Upper lobe of left lung (tissue), 6 donors: Measurements from ENCODE around the gene PAX2. TPM values are rescaled to one million over a fixed set of nuclear protein-coding genes. Genes with fewer than 3 reads are reported as not detected.

ENCODE experiments used
- ATAC-seq, 2 donors: fragments of 200-7000 bp; cut with Tn5 transposase; one replicate each; pipeline ENCODE4 v1.9.1; 2022; ENCODE audit warnings: mild to moderate bottlenecking in 2 of 2, moderate library complexity in 2 of 2; ENCODE audit not compliant: low FRiP score in 2 of 2
- DNase-seq, 2 donors: peaks; one replicate each; pipeline ENCODE4 v3.0.0-alpha.2; 2019 to 2020
- H3K27ac ChIP-seq, 4 donors: fragments of 200-600 bp; sonication (generic); one replicate each; pipeline ENCODE4 v1.5.1; 2016 to 2019
- H3K27me3 ChIP-seq, 4 donors: fragments of 200-600 bp; sonication (generic); one replicate each; pipeline ENCODE4 v1.5.1; 2017 to 2019
- H3K36me3 ChIP-seq, 4 donors: fragments of 200-600 bp; sonication (generic); one replicate each; pipeline ENCODE4 v1.5.1; 2016 to 2019
- H3K4me1 ChIP-seq, 4 donors: fragments of 200-600 bp; sonication (generic); one replicate each; pipeline ENCODE4 v1.5.1; 2018 to 2019
- H3K4me3 ChIP-seq, 4 donors: fragments of 200-600 bp; sonication (generic); one replicate each; pipeline ENCODE4 v1.5.1; 2017 to 2019; ENCODE audit warnings: mild to moderate bottlenecking in 2 of 4, moderate library complexity in 1 of 4
- H3K9me3 ChIP-seq, 4 donors: fragments of 200-600 bp; sonication (generic); one replicate each; pipeline ENCODE4 v1.5.1; 2018 to 2019
- EP300 ChIP-seq, 4 donors: sonication (generic); formaldehyde crosslinking; IDR thresholded peaks; one replicate each; pipeline ENCODE4 v1.5.1; 2017; ENCODE audit warnings: antibody characterized with exemption in 4 of 4, control low read depth in 2 of 4
- POLR2A ChIP-seq, 4 donors: fragments of 450-650 bp; IDR thresholded peaks; one replicate each; pipeline ENCODE4 v1.5.1; 2016 to 2017; ENCODE audit warnings: antibody characterized with exemption in 4 of 4, mild to moderate bottlenecking in 2 of 4
- POLR2AphosphoS5 ChIP-seq, 2 donors: sonication (generic); formaldehyde crosslinking; IDR thresholded peaks; one replicate each; pipeline ENCODE4 v1.5.1; 2017; ENCODE audit warnings: antibody characterized with exemption in 2 of 2
- WGBS, 2 donors: methylation state at CpG; one replicate each; pipeline ENCODE4 v1.1.5; 2017 to 2018; 5-methylcytosine and 5-hydroxymethylcytosine counted together
- total RNA-seq, 6 donors: library from RNA; depleted of rRNA in 4 of 6; stranded (reverse); fragments of >200 nt in 4 of 6; gene quantifications; one replicate each; pipeline versions ENCODE4 v1.1.0 to v1.2.1, GENCODE V29; 2016 to 2021
- TF ChIP-seq, protein P1 (sequence below), 6 experiments: fragments of 450-650 bp in 4 of 6; fragments of 200-600 bp in 2 of 6; sonication (generic) in 2 of 6; IDR thresholded peaks; one replicate each; pipeline ENCODE4 v1.5.1; 2016 to 2019; ENCODE audit warnings: antibody characterized with exemption in 6 of 6
- donor health status: DM: no; HTN: no; CAD: no; lungs with moderate emphysema.
- donor health status: DM: no; HTN: yes; CAD: no; lungs with severe emphysema.

PAX2 gene
- total RNA-seq, 6 donors from 2014 or later = 0.07 TPM; not detected in 5

DNA sequence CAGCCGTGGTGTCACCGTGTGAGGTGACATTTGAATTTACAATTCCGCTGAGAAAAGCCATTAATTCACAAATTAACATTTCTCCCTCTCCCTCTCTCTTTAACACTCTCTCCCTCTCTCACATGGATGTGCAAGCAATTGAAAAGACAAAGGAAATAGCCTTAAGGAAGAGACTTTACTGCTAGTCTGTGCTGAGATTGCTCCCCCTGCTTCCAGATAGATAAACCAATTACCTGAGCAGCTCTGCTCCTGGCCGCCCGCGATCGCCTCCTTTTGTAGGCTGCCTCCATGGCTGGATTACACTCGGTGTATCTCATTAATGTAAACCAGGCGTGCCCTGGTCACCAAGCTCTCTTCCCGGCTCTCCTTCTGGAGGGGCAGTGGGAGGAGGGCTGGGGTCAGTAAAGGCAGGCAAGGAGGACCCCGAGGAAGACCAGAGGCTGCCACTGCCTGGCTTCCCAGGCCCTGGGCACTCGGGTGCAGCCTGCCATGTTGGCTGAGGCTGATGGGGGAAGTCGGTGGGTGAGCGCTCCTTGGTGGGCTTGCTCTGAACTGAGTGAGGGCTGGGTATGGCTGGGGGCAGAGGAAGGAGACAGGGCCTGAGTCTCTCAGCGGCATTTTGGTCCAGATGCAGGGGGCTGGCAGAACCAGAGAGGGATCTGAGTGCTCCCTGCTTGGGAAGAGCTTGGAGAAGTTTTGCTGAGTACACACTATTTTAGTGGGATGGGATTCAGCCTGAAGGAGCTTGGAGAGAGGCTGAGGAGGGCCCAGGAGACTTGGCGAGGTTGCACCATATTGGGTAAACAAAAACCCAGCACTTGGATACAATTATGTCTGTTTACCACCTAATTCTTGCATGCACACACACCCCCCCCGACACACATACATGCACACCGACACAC lies 42.9 kb downstream of the PAX2 start:
- DNase-seq (peak in 1 of 2 donors; percentile 54), ATAC-seq (no peak)
- WGBS, 2 donors = 49 to 51% methylated on average over 17 to 18 of the region's 18 CpGs
- TF ChIP-seq EP300 (IDR thresholded peaks at IDR 0.05) = no peak
- TF ChIP-seq, protein P1, sequence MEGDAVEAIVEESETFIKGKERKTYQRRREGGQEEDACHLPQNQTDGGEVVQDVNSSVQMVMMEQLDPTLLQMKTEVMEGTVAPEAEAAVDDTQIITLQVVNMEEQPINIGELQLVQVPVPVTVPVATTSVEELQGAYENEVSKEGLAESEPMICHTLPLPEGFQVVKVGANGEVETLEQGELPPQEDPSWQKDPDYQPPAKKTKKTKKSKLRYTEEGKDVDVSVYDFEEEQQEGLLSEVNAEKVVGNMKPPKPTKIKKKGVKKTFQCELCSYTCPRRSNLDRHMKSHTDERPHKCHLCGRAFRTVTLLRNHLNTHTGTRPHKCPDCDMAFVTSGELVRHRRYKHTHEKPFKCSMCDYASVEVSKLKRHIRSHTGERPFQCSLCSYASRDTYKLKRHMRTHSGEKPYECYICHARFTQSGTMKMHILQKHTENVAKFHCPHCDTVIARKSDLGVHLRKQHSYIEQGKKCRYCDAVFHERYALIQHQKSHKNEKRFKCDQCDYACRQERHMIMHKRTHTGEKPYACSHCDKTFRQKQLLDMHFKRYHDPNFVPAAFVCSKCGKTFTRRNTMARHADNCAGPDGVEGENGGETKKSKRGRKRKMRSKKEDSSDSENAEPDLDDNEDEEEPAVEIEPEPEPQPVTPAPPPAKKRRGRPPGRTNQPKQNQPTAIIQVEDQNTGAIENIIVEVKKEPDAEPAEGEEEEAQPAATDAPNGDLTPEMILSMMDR (IDR thresholded peaks at IDR 0.05) = no peak
- no peak for TF ChIP-seq POLR2AphosphoS5 (IDR thresholded peaks at IDR 0.05)
- TF ChIP-seq POLR2A (IDR thresholded peaks at IDR 0.05) = no peak
- Histone ChIP-seq H3K27me3 (no peaks in the 10 kb centered on the region), H3K9me3 (no peaks in the 10 kb centered on the region), H3K36me3 (no peaks in the 10 kb centered on the region), H3K4me3 (no peak overlapping the region), H3K4me1 (no peaks in the 10 kb centered on the region), H3K27ac (no peak overlapping the region)

DNA sequence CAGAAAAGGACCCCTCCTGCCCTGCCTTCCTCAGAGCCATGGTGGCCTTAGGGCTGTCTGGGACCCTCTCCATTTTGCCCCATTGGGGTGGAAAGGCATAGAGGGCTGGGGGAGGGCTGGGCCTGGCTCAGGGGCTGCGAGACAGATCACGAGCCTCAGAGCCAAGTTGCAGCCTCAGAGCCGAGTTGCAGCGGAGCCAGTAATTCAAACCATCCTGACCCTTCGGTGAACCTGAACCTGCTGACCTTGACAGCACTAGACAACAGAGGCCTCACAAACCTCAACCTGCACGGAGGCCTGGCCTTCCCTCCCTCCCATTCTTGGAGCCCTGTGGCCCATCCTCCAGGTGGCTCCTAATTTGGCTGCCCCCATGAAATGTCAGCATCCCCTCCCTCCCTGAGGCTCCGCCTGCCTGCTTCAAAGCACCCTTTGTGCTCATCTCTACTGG lies 45.4 kb downstream of the PAX2 start:
- DNase-seq = no peak
- Histone ChIP-seq H3K27me3 (no peaks in the 10 kb centered on the region), H3K36me3 (no peaks in the 10 kb centered on the region), H3K27ac (no peak overlapping the region), H3K4me1 (no peaks in the 10 kb centered on the region), H3K9me3 (no peaks in the 10 kb centered on the region), H3K4me3 (no peak overlapping the region)
- 55 to 100% methylated on average over 1 to 2 of the region's 7 CpGs for WGBS, 2 donors
- TF ChIP-seq EP300 (IDR thresholded peaks at IDR 0.05) (no peak), POLR2AphosphoS5 (IDR thresholded peaks at IDR 0.05) (no peak), POLR2A (IDR thresholded peaks at IDR 0.05) (no peak)
- TF ChIP-seq, protein P1 (IDR thresholded peaks at IDR 0.05) = no peak
- no peak for ATAC-seq

DNA sequence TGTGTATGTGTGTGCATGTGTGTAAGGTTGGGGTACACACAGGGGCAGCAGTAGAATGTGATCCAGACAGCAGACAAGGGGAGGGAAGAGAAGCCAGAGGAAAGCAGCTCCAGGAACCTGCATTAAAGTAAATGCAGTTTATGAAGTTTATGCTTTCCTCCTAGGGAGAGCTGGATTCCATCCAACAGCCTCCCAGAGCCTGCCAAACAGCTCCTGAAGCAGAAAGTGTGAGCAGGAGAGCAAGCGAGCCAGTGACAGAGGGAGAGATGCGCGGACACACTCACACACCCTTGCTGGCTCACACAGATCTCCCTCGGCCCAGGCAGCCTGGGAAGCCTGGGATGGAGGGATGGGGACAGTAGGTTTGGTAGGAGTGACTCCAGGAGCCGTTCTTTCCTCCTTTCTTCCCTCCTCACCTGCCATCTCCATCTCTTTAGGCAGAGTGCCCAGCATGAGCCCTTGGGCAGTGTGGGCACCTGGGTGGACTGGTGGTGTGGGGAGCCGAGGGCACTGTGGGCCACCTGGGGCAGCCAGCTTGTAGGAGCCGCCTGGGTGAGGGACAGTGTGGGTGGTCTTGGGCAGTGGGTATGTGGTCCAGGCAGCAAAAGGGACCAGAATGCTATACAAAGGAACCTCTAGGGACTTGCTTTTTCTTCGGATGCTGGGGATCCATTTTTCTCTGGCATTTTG lies 46.1 kb downstream of the PAX2 start:
- Histone ChIP-seq H3K4me3 (no peak overlapping the region), H3K4me1 (no peaks in the 10 kb centered on the region), H3K9me3 (no peaks in the 10 kb centered on the region), H3K27ac (no peak overlapping the region), H3K27me3 (no peaks in the 10 kb centered on the region), H3K36me3 (no peaks in the 10 kb centered on the region)
- ATAC-seq = peak in 1 of 2 donors; percentile 11
- DNase-seq = no peak
- WGBS, 2 donors = 65 to 67% methylated on average over 8 of the region's 8 CpGs
- TF ChIP-seq POLR2AphosphoS5 (IDR thresholded peaks at IDR 0.05) = no peak
- no peak for TF ChIP-seq EP300 (IDR thresholded peaks at IDR 0.05)

DNA sequence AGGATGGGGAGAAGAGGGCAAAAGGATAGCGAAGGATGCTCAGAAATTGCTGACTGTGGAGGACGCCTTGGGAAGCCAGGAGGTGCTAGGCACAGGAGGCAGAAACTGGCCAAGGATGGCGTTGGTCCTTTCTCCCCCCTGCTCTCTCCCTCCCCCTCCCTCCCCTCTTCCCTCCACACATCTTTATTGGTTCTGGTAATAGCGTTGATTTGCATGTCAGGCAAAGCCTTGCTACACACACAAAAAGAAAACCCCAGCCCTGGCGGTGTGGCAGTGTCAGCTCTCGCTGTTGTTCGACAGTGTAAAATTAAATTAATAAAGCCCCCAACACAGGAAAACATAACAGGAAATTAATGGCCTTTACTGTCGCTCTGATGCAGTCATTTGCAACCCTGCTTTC lies 47.2 kb downstream of the PAX2 start:
- ATAC-seq (no peak), DNase-seq (no peak)
- H3K36me3 ChIP-seq = no peaks in the 10 kb centered on the region
- no peak overlapping the region for H3K4me3 ChIP-seq
- no peaks in the 10 kb centered on the region for H3K4me1 ChIP-seq
- no peaks in the 10 kb centered on the region for H3K9me3 ChIP-seq
- WGBS, 2 donors = 76 to 80% methylated on average over 8 of the region's 8 CpGs
- H3K27me3 ChIP-seq = no peaks in the 10 kb centered on the region
- TF ChIP-seq EP300 (IDR thresholded peaks at IDR 0.05) (no peak), POLR2A (IDR thresholded peaks at IDR 0.05) (no peak), POLR2AphosphoS5 (IDR thresholded peaks at IDR 0.05) (no peak)
- TF ChIP-seq, protein P1 (IDR thresholded peaks at IDR 0.05) = no peak
- no peak overlapping the region for H3K27ac ChIP-seq

DNA sequence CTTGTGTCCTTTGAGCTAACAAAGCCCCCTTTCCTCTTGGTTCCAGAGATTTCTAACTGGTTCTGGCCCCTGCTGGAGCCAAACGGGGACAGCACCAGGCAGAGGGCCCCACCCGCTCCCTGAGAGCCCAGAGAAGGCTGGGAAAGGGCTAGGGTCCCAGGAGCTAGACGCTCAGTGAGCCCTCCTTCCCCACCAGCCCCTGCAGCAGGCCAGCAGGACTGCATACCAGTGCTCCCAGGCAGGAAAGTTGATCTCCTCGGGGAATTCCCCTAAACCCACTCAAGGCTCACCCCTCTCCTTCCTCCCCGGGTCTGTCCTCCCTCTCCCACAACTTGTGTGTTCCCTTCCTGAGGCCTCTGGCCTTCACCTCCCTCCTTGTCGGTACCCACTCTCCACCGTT lies 47.7 kb downstream of the PAX2 start:
- 45 to 47% methylated on average over 6 to 7 of the region's 7 CpGs for WGBS, 2 donors
- Histone ChIP-seq H3K36me3 (no peaks in the 10 kb centered on the region), H3K9me3 (no peaks in the 10 kb centered on the region), H3K4me1 (no peaks in the 10 kb centered on the region), H3K4me3 (no peak overlapping the region), H3K27ac (no peak overlapping the region), H3K27me3 (no peaks in the 10 kb centered on the region)
- ATAC-seq (no peak), DNase-seq (no peak)
- TF ChIP-seq POLR2A (IDR thresholded peaks at IDR 0.05) = no peak
- TF ChIP-seq, protein P1 (IDR thresholded peaks at IDR 0.05) = no peak
